Parathyroid adenoma (tissue), 2 donors: ENCODE data around the gene DUSP15.

Experiments used
- H2AFZ ChIP-seq: fragments of 300-600 bp; sonication (generic); one replicate; pipeline ENCODE4 v1.7.0; 2017; ENCODE audit warnings: antibody characterized with exemption, mild to moderate bottlenecking
- H3K27ac ChIP-seq: fragments of 300-600 bp; sonication (generic); one replicate; pipeline ENCODE4 v1.7.0; 2017
- H3K27me3 ChIP-seq: fragments of 300-600 bp; sonication (generic); one replicate; pipeline ENCODE4 v1.7.0; 2017; ENCODE audit warnings: low read length; ENCODE audit not compliant: control insufficient read depth, insufficient read depth
- H3K36me3 ChIP-seq: fragments of 300-600 bp; sonication (generic); one replicate; pipeline ENCODE4 v1.7.0; 2017; ENCODE audit warnings: low read length; ENCODE audit not compliant: control insufficient read depth, insufficient read depth
- H3K4me1 ChIP-seq: fragments of 300-600 bp; sonication (generic); one replicate; pipeline ENCODE4 v1.7.0; 2017; ENCODE audit warnings: control low read depth
- H3K4me2 ChIP-seq: fragments of 300-600 bp; sonication (generic); one replicate; pipeline ENCODE4 v1.7.0; 2017; ENCODE audit warnings: low read length
- H3K4me3 ChIP-seq: fragments of 300-600 bp; sonication (generic); one replicate; pipeline ENCODE4 v1.7.0; 2017; ENCODE audit warnings: low read depth, low read length
- H3K79me2 ChIP-seq: fragments of 300-600 bp; sonication (generic); one replicate; pipeline ENCODE4 v1.7.0; 2017; ENCODE audit warnings: control low read depth
- H3K9ac ChIP-seq: fragments of 300-600 bp; sonication (generic); one replicate; pipeline ENCODE4 v1.7.0; 2017; ENCODE audit warnings: mild to moderate bottlenecking
- H3K9me3 ChIP-seq: fragments of 300-600 bp; sonication (generic); one replicate; pipeline ENCODE4 v1.7.0; 2017; ENCODE audit warnings: low read length; ENCODE audit not compliant: control insufficient read depth
- TF ChIP-seq, protein P1 (sequence below): fragments of 300-600 bp; sonication (generic); IDR thresholded peaks from one replicate; pipeline ENCODE4 v1.7.0; 2017; ENCODE audit warnings: antibody characterized with exemption, mild to moderate bottlenecking
- donor health status: primary hyperparathyroidism.

The DUSP15 gene

GRCh38 chr20:31870726-31871617, 645 bp upstream of the DUSP15 start:
- TF ChIP-seq, protein P1, sequence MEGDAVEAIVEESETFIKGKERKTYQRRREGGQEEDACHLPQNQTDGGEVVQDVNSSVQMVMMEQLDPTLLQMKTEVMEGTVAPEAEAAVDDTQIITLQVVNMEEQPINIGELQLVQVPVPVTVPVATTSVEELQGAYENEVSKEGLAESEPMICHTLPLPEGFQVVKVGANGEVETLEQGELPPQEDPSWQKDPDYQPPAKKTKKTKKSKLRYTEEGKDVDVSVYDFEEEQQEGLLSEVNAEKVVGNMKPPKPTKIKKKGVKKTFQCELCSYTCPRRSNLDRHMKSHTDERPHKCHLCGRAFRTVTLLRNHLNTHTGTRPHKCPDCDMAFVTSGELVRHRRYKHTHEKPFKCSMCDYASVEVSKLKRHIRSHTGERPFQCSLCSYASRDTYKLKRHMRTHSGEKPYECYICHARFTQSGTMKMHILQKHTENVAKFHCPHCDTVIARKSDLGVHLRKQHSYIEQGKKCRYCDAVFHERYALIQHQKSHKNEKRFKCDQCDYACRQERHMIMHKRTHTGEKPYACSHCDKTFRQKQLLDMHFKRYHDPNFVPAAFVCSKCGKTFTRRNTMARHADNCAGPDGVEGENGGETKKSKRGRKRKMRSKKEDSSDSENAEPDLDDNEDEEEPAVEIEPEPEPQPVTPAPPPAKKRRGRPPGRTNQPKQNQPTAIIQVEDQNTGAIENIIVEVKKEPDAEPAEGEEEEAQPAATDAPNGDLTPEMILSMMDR, result no peak
- peaks cover 24% of the 10 kb centered on the region for H3K4me1 ChIP-seq
- no peaks in the 10 kb centered on the region for H3K27me3 ChIP-seq
- peak overlapping the region; percentile 92 for H2AFZ ChIP-seq
- peak overlapping the region; percentile 94 for H3K9ac ChIP-seq
- no peaks in the 10 kb centered on the region for H3K9me3 ChIP-seq
- H3K4me2 ChIP-seq, result peak overlapping the region; percentile 90
- peak overlapping the region; percentile 71 for H3K4me3 ChIP-seq
- no peaks in the 10 kb centered on the region for H3K36me3 ChIP-seq
- H3K79me2 ChIP-seq, result peaks cover 17% of the 10 kb centered on the region
- H3K27ac ChIP-seq, result peak overlapping the region; percentile 92

- H3K4me3 ChIP-seq, result peak overlapping the region; percentile 71
- H3K79me2 ChIP-seq, result peaks cover 17% of the 10 kb centered on the region
- H3K36me3 ChIP-seq, result no peaks in the 10 kb centered on the region
- H3K27ac ChIP-seq, result peak overlapping the region; percentile 92
- H3K9me3 ChIP-seq, result no peaks in the 10 kb centered on the region
- H3K4me1 ChIP-seq, result peaks cover 24% of the 10 kb centered on the region
- TF ChIP-seq, protein P1, result no peak
- peak overlapping the region; percentile 90 for H3K4me2 ChIP-seq
- H2AFZ ChIP-seq, result peak overlapping the region; percentile 92
- H3K27me3 ChIP-seq, result no peaks in the 10 kb centered on the region
- H3K9ac ChIP-seq, result peak overlapping the region; percentile 94
These were observed 720 bp downstream of the DUSP15 start for GRCh38 chr20:31869673-31869941.

DNA sequence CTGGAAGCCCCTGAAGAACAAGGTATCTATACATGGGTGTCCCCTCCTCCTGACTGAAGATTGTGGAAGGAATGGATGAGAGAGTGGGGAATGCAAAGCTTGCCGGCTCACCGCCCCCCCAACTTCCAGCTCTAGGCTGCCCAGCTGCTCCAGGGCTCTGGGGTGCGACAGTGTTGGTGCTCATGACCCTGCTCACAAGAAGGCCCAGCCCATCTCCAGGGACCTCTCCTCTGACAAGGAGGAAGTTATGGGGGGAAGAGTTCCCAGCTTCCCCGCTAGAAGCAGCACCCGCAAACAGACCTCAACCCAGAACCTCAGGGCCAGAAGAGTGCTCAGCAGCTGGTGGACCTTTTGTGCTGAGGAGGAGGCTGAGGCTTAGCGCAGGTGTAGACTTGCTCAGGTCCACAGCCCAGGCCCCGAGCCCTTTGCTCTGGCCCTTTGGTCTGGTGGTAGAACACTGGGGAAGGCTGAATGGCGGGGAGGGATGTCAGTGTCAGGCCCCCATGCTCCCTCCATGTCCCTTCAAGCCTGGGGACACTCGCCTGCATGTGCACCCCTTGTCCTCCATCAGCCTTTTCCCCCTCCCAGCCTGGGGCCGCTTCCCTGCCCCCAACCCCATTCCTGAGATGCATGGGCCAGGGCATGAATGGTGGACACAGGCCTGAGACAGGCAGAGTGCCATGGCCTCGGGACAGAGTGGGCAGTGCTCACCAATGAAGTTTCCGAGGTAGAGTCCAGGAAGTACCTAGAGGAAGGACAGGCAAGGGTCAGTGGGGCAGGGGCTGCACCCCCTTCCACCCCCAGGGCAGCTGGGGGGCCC, 1.3 kb downstream of the DUSP15 start:
- Histone ChIP-seq H3K9ac (peak overlapping the region; percentile 94), H3K36me3 (no peaks in the 10 kb centered on the region), H3K4me1 (peaks cover 24% of the 10 kb centered on the region), H3K4me3 (peak overlapping the region; percentile 71), H2AFZ (peak overlapping the region; percentile 92), H3K79me2 (peaks cover 17% of the 10 kb centered on the region), H3K9me3 (no peaks in the 10 kb centered on the region), H3K27ac (peak overlapping the region; percentile 92), H3K4me2 (peak overlapping the region; percentile 90), H3K27me3 (no peaks in the 10 kb centered on the region)
- TF ChIP-seq, protein P1, result no peak

DNA sequence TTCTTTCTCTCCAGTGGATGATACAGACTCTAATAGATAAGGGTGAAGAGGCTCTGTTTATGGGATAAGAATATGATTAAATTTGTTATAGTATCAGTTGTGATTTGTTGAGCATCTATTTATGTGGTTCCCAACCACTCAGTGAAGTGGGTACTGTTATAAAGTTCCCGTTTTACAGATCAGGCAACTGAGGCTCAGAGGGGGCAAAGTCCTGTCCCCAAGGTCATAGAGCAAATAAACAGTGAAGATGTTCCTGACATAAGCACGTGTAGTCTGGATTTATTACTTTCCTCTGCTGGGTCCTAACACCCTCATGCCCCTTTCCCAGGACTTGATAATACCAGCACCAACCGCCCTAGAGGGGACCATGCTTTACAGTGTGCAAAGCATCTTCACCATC, 4.1 kb downstream of the DUSP15 start:
- H3K4me1 ChIP-seq, result peaks cover 27% of the 10 kb centered on the region
- H3K27me3 ChIP-seq, result no peaks in the 10 kb centered on the region
- TF ChIP-seq, protein P1, result no peak

More for the DNA sequence above, 4.1 kb downstream of the DUSP15 start:
- Histone ChIP-seq H3K9me3 (no peaks in the 10 kb centered on the region), H3K4me3 (no peak overlapping the region), H2AFZ (no peak overlapping the region), H3K4me2 (no peak overlapping the region), H3K9ac (no peak overlapping the region), H3K27ac (peak overlapping the region; percentile 31), H3K36me3 (no peaks in the 10 kb centered on the region), H3K79me2 (peaks cover 17% of the 10 kb centered on the region)
